ACC112 (cell line): ENCODE data around the gene ADORA2B.

ENCODE experiments used
- H2AFZ ChIP-seq: fragments of 200-600 bp; sonication (generic); one replicate; pipeline ENCODE4 v1.6.0; 2017; ENCODE audit warnings: antibody characterized with exemption, low read length; ENCODE audit not compliant: unreplicated experiment
- H3K27ac ChIP-seq: fragments of 200-600 bp; sonication (generic); 2 replicates; pipeline ENCODE4 v1.5.1; 2014; ENCODE audit warnings: low read depth, mild to moderate bottlenecking, antibody characterized with exemption, low read length, moderate library complexity
- H3K27me3 ChIP-seq: fragments of 200-600 bp; sonication (generic); 2 replicates; pipeline ENCODE4 v1.6.1; 2014; ENCODE audit warnings: mild to moderate bottlenecking, antibody characterized with exemption, low read length, moderate library complexity, mixed read lengths; ENCODE audit not compliant: insufficient read depth
- H3K36me3 ChIP-seq: fragments of 200-600 bp; sonication (generic); 2 replicates; pipeline ENCODE4 v1.6.1; 2016; ENCODE audit warnings: mild to moderate bottlenecking, antibody characterized with exemption, low read length, moderate library complexity, mixed read lengths; ENCODE audit not compliant: insufficient read depth
- H3K4me1 ChIP-seq: fragments of 200-600 bp; sonication (generic); one replicate; pipeline ENCODE4 v1.6.1; 2016; ENCODE audit warnings: low read length, mixed read lengths; ENCODE audit not compliant: insufficient read depth, unreplicated experiment, control insufficient read depth
- H3K4me3 ChIP-seq: fragments of 200-600 bp; sonication (generic); 2 replicates; pipeline ENCODE4 v1.5.1; 2014; ENCODE audit warnings: mild to moderate bottlenecking, low read depth, low read length
- H3K79me2 ChIP-seq: fragments of 200-600 bp; sonication (generic); one replicate; pipeline ENCODE4 v1.6.0; 2016; ENCODE audit warnings: low read length; ENCODE audit not compliant: control insufficient read depth, unreplicated experiment, insufficient read depth

ADORA2B gene

DNA sequence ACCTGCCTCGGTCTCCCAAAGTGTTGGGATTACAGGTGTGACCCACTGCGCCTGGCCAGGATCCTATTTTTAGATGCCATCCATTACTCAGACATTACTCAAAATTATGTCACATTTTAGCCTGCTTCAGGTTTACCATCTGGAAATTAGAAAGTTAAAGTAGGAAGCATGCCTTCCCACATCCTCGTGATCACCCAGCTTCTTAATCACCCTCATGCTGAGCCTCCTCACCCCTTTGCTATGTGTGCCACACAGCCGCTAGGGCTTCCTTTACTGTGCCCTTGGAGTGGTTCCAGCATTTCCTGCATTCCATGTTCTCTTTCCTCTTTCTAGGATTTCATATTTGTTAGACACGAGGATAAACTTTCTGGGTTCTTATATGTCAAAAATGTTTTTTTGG, 9.3 kb downstream of the ADORA2B start:
- no peaks in the 10 kb centered on the region for H3K27me3 ChIP-seq
- H3K27ac ChIP-seq, result peak overlapping the region; percentile 55
- H3K4me1 ChIP-seq, result peaks cover 53% of the 10 kb centered on the region
- H2AFZ ChIP-seq, result no peak overlapping the region
- H3K4me3 ChIP-seq, result no peak overlapping the region
- H3K79me2 ChIP-seq, result peaks cover 68% of the 10 kb centered on the region
- no peaks in the 10 kb centered on the region; the same call in 1 of the 2 replicates for H3K36me3 ChIP-seq

DNA sequence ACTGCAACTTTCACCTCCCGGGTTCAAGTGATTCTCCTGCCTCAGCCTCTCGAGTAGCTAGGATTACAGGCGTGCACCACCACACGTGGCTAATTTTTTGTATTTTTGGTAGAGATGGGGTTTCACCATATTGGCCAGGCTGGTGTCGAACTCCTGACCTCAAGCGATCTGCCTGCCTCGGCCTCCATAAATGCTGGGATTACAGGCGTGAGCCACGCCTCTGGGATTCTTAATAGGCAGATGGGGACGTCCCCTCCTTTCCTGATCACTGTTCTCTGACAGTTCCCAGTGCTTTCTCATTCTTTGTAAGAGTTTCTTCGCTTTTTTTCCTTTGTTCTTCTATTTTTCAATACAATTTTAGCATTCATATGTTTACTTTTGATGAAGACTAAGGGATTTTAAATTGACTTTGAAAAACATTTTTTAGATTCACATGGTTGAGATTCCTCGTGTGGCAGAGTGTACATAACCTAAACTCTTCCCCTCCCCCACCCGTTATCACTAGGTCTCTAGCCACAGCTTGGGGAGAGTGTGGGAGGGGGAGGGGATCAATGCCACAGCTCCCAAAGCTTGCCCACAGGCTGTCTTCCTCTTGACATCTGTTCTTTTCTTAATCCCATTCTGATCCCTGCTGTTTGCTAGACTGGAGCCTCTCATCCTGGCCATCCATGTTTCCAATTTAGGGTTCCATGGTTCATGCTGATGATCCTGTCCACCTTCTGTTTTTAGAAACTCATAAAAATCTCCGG, 11.0 kb downstream of the ADORA2B start:
- Histone ChIP-seq H3K79me2 (peaks cover 57% of the 10 kb centered on the region), H3K36me3 (no peaks in the 10 kb centered on the region), H3K4me1 (peaks cover 62% of the 10 kb centered on the region), H3K4me3 (no peak overlapping the region), H3K27ac (no peak overlapping the region), H3K27me3 (no peaks in the 10 kb centered on the region), H2AFZ (no peak overlapping the region)

DNA sequence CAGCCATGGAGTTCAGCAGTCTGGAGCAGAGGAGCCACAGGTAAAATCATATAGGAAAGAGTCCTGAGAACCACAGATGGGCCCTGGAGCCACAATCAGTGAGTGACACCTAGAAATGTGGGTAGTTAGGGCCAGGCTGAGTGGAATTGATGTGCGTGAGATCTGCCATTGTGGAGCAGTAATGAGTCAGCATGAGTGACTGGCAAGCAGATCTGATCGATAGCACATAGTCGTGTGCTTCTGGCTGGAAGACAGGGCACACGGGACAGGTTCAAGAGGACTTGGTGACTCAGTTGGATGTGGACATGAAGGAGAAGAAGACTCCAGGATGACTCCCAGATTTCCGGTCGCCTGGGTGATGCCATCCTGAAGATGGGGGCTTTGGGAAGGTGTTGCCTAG, 12.3 kb downstream of the ADORA2B start:
- peak overlapping the region; percentile 34; the same call in 1 of the 2 replicates for H3K27ac ChIP-seq
- H3K36me3 ChIP-seq, result no peaks in the 10 kb centered on the region
- H3K4me3 ChIP-seq, result no peak overlapping the region
- H2AFZ ChIP-seq, result no peak overlapping the region
- peaks cover 71% of the 10 kb centered on the region for H3K4me1 ChIP-seq
- peaks cover 54% of the 10 kb centered on the region for H3K79me2 ChIP-seq
- H3K27me3 ChIP-seq, result no peaks in the 10 kb centered on the region

DNA sequence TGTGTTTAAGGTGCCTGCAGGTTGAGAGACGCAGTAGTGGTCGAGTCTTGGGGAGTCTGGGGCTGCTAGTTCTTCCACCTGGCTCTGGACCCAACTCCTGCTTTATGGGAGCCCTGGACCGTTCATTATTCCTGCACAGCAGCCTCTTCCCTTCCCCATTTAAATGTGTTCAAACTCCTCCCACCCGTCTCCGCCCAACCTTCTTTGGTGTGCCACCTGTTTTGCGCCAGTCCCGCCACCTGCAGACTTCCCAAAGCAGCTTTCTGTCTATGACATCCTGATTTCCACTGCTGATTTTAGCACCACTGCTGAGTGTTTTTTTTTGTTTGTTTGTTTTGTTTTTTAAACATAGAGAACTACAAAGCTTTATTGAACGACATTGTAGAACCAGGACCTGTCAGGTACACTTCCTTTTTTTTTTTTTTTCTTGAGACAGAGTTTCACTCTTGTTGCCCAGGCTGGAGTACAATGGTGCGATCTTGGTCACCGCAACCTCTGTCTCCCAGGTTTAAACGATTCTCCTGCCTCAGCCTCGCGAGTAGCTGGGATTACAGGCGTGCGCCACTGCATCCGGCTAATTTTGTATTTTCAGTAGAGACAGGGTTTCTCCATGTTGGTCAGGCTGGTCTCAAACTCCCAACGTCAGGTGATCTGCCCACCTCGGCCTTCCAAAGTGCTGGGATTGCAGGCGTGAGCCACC, 12.8 kb downstream of the ADORA2B start:
- H2AFZ ChIP-seq, result no peak overlapping the region
- peaks cover 69% of the 10 kb centered on the region for H3K4me1 ChIP-seq
- H3K27ac ChIP-seq, result peak overlapping the region; percentile 97; the same call in 1 of the 2 replicates
- peaks cover 52% of the 10 kb centered on the region for H3K79me2 ChIP-seq
- H3K27me3 ChIP-seq, result no peaks in the 10 kb centered on the region
- H3K36me3 ChIP-seq, result no peaks in the 10 kb centered on the region
- no peak overlapping the region for H3K4me3 ChIP-seq

DNA sequence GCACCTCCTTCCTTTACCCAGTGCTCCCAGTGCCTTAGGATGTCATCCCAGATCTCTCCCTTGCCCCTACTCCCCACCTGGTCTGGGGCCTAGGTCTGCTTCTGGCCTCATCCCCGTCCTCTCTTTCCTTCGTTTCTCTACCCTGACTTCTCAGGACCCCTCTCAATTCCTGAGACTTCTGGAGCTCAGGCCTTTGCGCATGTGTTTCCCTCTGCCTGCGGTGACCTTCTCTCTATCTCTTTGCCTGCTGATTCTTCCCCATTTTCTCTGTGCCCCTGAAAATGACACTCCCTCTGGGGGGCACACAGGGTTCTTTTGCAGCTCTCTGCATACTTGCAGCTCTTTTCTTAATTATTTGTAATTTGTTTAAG, 13.5 kb downstream of the ADORA2B start:
- no peaks in the 10 kb centered on the region for H3K36me3 ChIP-seq
- peak overlapping the region; percentile 97 for H3K27ac ChIP-seq
- H3K4me1 ChIP-seq, result peaks cover 70% of the 10 kb centered on the region
- H3K27me3 ChIP-seq, result no peaks in the 10 kb centered on the region
- H2AFZ ChIP-seq, result no peak overlapping the region
- peaks cover 51% of the 10 kb centered on the region for H3K79me2 ChIP-seq
- H3K4me3 ChIP-seq, result peak overlapping the region; percentile 57; the same call in 1 of the 2 replicates

DNA sequence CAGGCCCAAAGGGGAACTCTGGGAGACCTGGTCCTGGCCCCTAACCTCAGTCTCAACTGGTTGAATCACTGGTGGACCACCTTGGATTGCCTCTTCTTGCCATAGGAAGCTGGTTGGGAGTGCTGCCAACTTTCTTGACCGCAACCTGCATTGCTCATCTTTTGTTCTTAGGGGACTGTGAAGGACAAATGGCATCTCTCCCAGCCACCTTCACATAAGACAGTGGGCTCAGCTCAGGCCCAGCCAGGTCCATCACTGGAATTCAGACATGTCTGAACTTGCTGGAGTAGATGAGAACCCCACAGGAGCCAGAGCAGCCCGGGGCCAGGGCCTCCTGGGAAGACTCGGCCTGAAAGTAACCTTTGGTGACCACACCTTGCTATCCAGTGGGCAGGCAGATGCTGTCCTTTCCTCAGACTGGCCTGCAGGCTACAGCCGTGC, 18.8 kb downstream of the ADORA2B start:
- Histone ChIP-seq H3K27me3 (no peaks in the 10 kb centered on the region), H3K36me3 (no peaks in the 10 kb centered on the region), H3K4me1 (peaks cover 53% of the 10 kb centered on the region), H3K4me3 (no peak overlapping the region), H3K79me2 (peaks cover 55% of the 10 kb centered on the region), H3K27ac (peak overlapping the region; percentile 62), H2AFZ (no peak overlapping the region)

DNA sequence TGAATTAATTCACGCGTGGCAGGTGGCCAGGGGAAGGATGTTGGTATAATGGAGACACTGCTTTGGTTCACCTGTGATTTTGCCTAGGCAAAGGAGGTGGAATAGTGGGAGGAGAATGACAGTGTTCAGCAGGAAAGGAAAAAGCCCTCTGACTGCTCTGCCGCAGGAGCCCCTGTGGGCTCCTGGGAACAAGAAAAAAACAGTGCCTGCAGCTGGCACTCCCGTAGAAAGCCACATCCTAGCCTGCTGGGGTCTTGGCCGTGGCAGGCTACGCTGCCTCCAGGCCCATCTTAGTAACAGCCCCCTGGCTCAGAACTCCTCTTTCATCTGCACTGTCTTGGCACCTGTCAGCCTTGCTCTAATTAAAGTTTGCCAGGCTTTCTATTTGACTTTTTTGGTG, 20.6 kb downstream of the ADORA2B start:
- H2AFZ ChIP-seq, result no peak overlapping the region
- H3K79me2 ChIP-seq, result peaks cover 55% of the 10 kb centered on the region
- H3K4me1 ChIP-seq, result peaks cover 41% of the 10 kb centered on the region
- H3K27me3 ChIP-seq, result no peaks in the 10 kb centered on the region
- no peak overlapping the region for H3K27ac ChIP-seq
- 0 out of 2 replicates have a peak, but pooled peaks cover 5% of the 10 kb centered on the region for H3K36me3 ChIP-seq
- no peak overlapping the region for H3K4me3 ChIP-seq

DNA sequence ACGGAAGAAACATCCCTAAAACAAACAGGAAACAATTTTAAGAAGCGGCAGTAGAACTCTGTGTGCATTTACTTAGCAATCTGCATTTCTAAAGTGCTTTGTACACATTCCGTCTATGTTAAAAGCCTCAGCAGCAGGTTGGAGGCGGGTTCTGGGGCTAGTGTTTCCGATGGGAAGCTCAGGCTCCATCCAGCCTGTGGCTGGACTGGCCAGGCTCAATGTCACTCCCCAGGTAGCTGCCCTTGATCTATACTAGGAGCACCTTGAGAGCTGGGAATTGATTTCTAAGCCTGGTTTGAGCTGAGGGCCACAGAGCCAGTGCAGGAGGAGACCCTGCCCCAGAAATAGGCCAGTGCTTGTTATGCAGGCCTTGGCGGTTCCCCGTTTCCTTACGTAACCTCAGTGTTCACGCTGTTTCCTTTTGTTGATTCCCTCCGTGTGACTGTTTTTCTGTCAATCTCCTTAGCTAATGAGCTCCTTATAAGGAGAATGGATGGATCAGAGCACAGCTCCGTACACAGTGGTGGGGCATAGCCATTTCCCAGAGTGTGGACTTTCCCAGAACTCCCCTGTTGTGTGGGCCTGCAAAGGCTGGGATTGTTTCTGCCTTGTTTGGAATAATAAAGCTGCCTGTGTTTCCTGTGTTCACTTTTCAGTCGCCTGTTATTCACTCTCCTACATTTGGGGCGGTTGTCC, 21.4 kb downstream of the ADORA2B start:
- no peak overlapping the region for H3K4me3 ChIP-seq

DNA sequence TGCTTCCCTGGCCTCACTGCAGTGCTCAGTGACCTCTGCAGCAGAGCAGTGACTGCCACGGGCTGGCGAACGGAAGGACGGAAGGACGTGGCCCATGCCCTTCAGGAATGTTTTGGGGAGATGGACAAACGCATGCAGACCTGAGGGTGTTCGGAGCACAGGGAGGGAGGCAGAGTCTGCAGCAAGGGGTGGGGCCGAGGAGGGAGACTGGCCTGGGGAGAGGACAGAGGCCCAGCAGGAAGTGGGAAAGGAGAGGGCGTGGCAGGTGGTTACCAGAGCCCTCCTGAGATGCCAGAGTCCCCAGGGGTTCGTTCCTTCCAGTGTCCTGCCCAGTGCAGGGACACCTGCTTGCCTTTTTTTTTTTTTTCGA, 21.9 kb downstream of the ADORA2B start:
- Histone ChIP-seq H3K79me2 (peaks cover 54% of the 10 kb centered on the region), H3K27ac (no peak overlapping the region), H3K4me1 (peaks cover 32% of the 10 kb centered on the region), H2AFZ (no peak overlapping the region), H3K36me3 (0 out of 2 replicates have a peak, but pooled peaks cover 5% of the 10 kb centered on the region), H3K4me3 (no peak overlapping the region), H3K27me3 (no peaks in the 10 kb centered on the region)

More for the DNA sequence above, 21.4 kb downstream of the ADORA2B start:
- Histone ChIP-seq H3K27ac (no peak overlapping the region), H3K36me3 (0 out of 2 replicates have a peak, but pooled peaks cover 5% of the 10 kb centered on the region), H2AFZ (no peak overlapping the region), H3K79me2 (peaks cover 58% of the 10 kb centered on the region), H3K27me3 (no peaks in the 10 kb centered on the region), H3K4me1 (peaks cover 37% of the 10 kb centered on the region)

DNA sequence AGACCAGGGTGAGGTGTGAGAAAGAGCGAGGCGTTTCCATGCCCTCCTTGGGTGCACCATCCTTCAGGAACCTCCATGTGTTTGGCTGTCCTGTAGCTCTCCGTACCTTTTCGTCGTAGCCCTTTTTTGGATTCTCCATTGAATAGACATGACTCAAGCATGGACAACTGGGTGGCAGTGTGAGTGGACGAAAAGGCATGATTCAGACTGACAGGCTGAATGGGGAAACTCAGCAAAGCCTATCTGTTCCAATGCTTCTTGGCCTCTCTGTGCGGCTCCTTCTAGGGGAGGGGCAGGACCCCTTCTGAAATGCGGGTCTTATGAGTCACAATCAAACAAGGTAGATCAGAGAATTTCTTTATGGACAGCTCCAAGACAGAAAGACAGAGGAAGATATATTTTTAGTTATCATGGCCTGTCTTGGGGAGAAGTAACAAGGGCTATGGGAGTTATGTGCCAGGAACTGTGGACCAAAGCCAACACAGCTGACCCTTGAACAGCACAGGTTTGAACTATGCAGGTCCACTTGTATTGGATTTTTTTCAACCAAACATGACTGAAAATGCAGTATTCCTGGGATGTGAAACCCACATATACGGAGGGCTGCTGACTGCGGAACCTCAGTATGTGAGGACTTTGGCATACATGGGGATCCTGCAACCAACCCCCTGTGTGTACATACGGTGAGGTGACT, 22.9 kb downstream of the ADORA2B start:
- peaks cover 31% of the 10 kb centered on the region for H3K4me1 ChIP-seq

More for the DNA sequence above, 22.9 kb downstream of the ADORA2B start:
- Histone ChIP-seq H3K27ac (no peak overlapping the region), H2AFZ (no peak overlapping the region), H3K79me2 (peaks cover 57% of the 10 kb centered on the region), H3K27me3 (no peaks in the 10 kb centered on the region), H3K36me3 (peaks cover 5% of the 10 kb centered on the region; the same call in 1 of the 2 replicates), H3K4me3 (no peak overlapping the region)
